H1 (cell line): ENCODE results near the gene IST1. TPM values are rescaled to one million over a fixed set of nuclear protein-coding genes. Genes with fewer than 3 reads are reported as not detected.

ENCODE experiments used
- CTCF ChIA-PET: fragments of 300-600 bp; sonication (Branson Sonifier 250); formaldehyde crosslinking; loops from one replicate; lab custom pipeline; 2021; ENCODE audit not compliant: partially characterized antibody; lab: Charles Lee
- POLR2A ChIA-PET: fragments of 300-600 bp; sonication (Branson Sonifier 250); formaldehyde crosslinking; loops from one replicate; lab custom pipeline; 2021; ENCODE audit warnings: inconsistent platforms; ENCODE audit not compliant: partially characterized antibody; lab: Charles Lee
- DNase-seq, 2 experiments: peaks; one replicate each; pipeline versions ENCODE4 v3.0.0 to v3.0.0-alpha.2; 2010 to 2022; ENCODE audit warnings: low spot score in 2 of 2, low read depth in 1 of 2, mixed read lengths in 1 of 2
- FAIRE-seq: peaks from 2 replicates; lab custom pipeline; 2011; peaks lifted over from hg19 to GRCh38; lab: Jason Lieb, UNC
- H2AFZ ChIP-seq: 2 replicates; pipeline ENCODE4 v1.8.1; 2012; ENCODE audit warnings: low read length, inconsistent platforms
- H2AK5ac ChIP-seq: 2 replicates; pipeline ENCODE4 v1.6.1; 2013; ENCODE audit warnings: low read depth, low read length
- H2BK120ac ChIP-seq: replicated peaks from 2 replicates; pipeline ENCODE3; 2013; ENCODE audit warnings: low read depth, low read length, inconsistent platforms
- H2BK12ac ChIP-seq: 2 replicates; pipeline ENCODE4 v1.6.1; 2013; ENCODE audit warnings: low read depth, low read length
- H2BK15ac ChIP-seq: 2 replicates; pipeline ENCODE4 v1.6.1; 2013; ENCODE audit warnings: low read length
- H2BK20ac ChIP-seq: 2 replicates; pipeline ENCODE4 v1.6.1; 2013; ENCODE audit warnings: low read length
- H2BK5ac ChIP-seq: 2 replicates; pipeline ENCODE4 v1.6.1; 2013; ENCODE audit warnings: low read depth, low read length
- H3K14ac ChIP-seq: 2 replicates; pipeline ENCODE4 v1.6.1; 2013; ENCODE audit warnings: inconsistent platforms; ENCODE audit not compliant: insufficient read length
- H3K18ac ChIP-seq: 2 replicates; pipeline ENCODE4 v1.6.1; 2013; ENCODE audit warnings: low read length; ENCODE audit errors: extremely low read depth
- H3K23ac ChIP-seq: 2 replicates; pipeline ENCODE4 v1.6.1; 2013; ENCODE audit warnings: inconsistent platforms; ENCODE audit not compliant: insufficient read length
- H3K23me2 ChIP-seq: 2 replicates; pipeline ENCODE4 v1.6.1; 2013; ENCODE audit warnings: low read depth, low read length
- H3K27ac ChIP-seq: 2 replicates; pipeline ENCODE4 v1.6.1; 2011; ENCODE audit warnings: low read depth, low read length, inconsistent platforms
- H3K27me3 ChIP-seq, 4 experiments: replicated peaks in 1 of 4; 1 replicate in 1 of 4; 2 replicates in 3 of 4; pipeline versions ENCODE4 v1.6.1 to v1.8.1; 2011 to 2013; ENCODE audit warnings: low read length in 3 of 4, mild to moderate bottlenecking in 3 of 4, inconsistent platforms in 2 of 4, mixed read lengths in 2 of 4, moderate library complexity in 1 of 4; ENCODE audit not compliant: control insufficient read depth in 3 of 4, insufficient read depth in 3 of 4; ENCODE audit errors: extremely low read depth in 1 of 4
- H3K36me3 ChIP-seq, 4 experiments: 2 replicates each; pipeline versions ENCODE4 v1.6.1 to v1.8.1; 2011 to 2013; ENCODE audit warnings: mild to moderate bottlenecking in 4 of 4, low read length in 3 of 4, moderate library complexity in 2 of 4, control low read depth in 1 of 4, inconsistent platforms in 1 of 4; ENCODE audit not compliant: insufficient read depth in 4 of 4, control insufficient read depth in 2 of 4
- H3K4ac ChIP-seq: replicated peaks from 2 replicates; pipeline ENCODE3; 2013; ENCODE audit warnings: low read length, low read depth, mixed read lengths, inconsistent platforms; ENCODE audit not compliant: insufficient read length
- H3K4me1 ChIP-seq, 4 experiments: replicated peaks in 1 of 4; 1 replicate in 1 of 4; 2 replicates in 3 of 4; pipeline versions ENCODE4 v1.6.1 to v1.8.1; 2011 to 2013; ENCODE audit warnings: low read length in 3 of 4, inconsistent platforms in 2 of 4, mixed read lengths in 1 of 4; ENCODE audit not compliant: insufficient read depth in 4 of 4, control insufficient read depth in 3 of 4
- H3K4me2 ChIP-seq, 2 experiments: 2 replicates each; pipeline versions ENCODE4 v1.6.1 to v1.8.1; 2011 to 2013; ENCODE audit warnings: low read depth in 2 of 2, low read length in 2 of 2, control low read depth in 1 of 2, inconsistent platforms in 1 of 2, mild to moderate bottlenecking in 1 of 2; ENCODE audit not compliant: insufficient read depth in 1 of 2
- H3K4me3 ChIP-seq, 4 experiments: fragments of 200-600, 300-600 bp in 1 of 4; sonication (generic), shearing (Covaris generic), sonication (Bioruptor Twin) in 1 of 4; 2 replicates each; pipeline versions ENCODE4 v1.5.1 to v1.8.1; 2011 to 2016; ENCODE audit warnings: low read length in 4 of 4, low read depth in 3 of 4, control low read depth in 2 of 4, inconsistent platforms in 2 of 4, mild to moderate bottlenecking in 2 of 4, mixed read lengths in 1 of 4, moderate library complexity in 1 of 4; ENCODE audit not compliant: insufficient read depth in 2 of 4; ENCODE audit errors: extremely low read depth in 1 of 4
- H3K56ac ChIP-seq: replicated peaks from 2 replicates; pipeline ENCODE3; 2013; ENCODE audit warnings: low read depth, mild to moderate bottlenecking, mixed read lengths, low read length, inconsistent platforms; ENCODE audit not compliant: insufficient read length
- H3K79me1 ChIP-seq: 2 replicates; pipeline ENCODE4 v1.6.1; 2013; ENCODE audit warnings: low read depth, low read length, control low read depth
- H3K79me2 ChIP-seq, 2 experiments: 2 replicates each; pipeline versions ENCODE4 v1.6.1 to v1.8.1; 2012 to 2013; ENCODE audit warnings: low read length in 2 of 2, mild to moderate bottlenecking in 2 of 2, inconsistent platforms in 1 of 2; ENCODE audit not compliant: insufficient read depth in 2 of 2, control insufficient read depth in 1 of 2
- H3K9ac ChIP-seq, 4 experiments: replicated peaks in 1 of 4; 1 replicate in 1 of 4; 2 replicates in 3 of 4; pipeline versions ENCODE4 v1.6.1 to v1.8.1; 2011 to 2013; ENCODE audit warnings: low read depth in 3 of 4, low read length in 3 of 4, control low read depth in 2 of 4, mild to moderate bottlenecking in 2 of 4, moderate library complexity in 2 of 4, inconsistent platforms in 1 of 4; ENCODE audit errors: extremely low read depth in 1 of 4
- H3K9me3 ChIP-seq, 2 experiments: 2 replicates each; pipeline versions ENCODE4 v1.6.1 to v1.8.1; 2012 to 2013; ENCODE audit warnings: mild to moderate bottlenecking in 2 of 2, moderate library complexity in 2 of 2, control low read depth in 1 of 2, inconsistent platforms in 1 of 2, low read depth in 1 of 2, low read length in 1 of 2, mixed read lengths in 1 of 2; ENCODE audit not compliant: insufficient read depth in 2 of 2
- H4K20me1 ChIP-seq, 2 experiments: replicated peaks in 1 of 2; 2 replicates each; pipeline versions ENCODE3 to v1.8.1; 2011 to 2013; ENCODE audit warnings: inconsistent platforms in 2 of 2, low read length in 2 of 2, mild to moderate bottlenecking in 1 of 2; ENCODE audit not compliant: insufficient read depth in 2 of 2, control insufficient read depth in 1 of 2
- H4K5ac ChIP-seq: 2 replicates; pipeline ENCODE4 v1.6.1; 2013; ENCODE audit warnings: low read length, low read depth, mixed read lengths, inconsistent platforms; ENCODE audit not compliant: insufficient read length
- H4K8ac ChIP-seq: 2 replicates; pipeline ENCODE4 v1.8.0; 2013; ENCODE audit warnings: mild to moderate bottlenecking, moderate library complexity, low read length, inconsistent platforms; ENCODE audit not compliant: insufficient read depth; ENCODE audit errors: extremely low read depth
- H4K91ac ChIP-seq: replicated peaks from 2 replicates; pipeline ENCODE3; 2013; ENCODE audit warnings: low read length, mixed read lengths, inconsistent platforms; ENCODE audit not compliant: insufficient read length
- BCL11A ChIP-seq, 2 experiments: IDR thresholded peaks; one replicate each; pipeline ENCODE4 v1.6.1; 2011; ENCODE audit warnings: low read depth in 2 of 2, low read length in 2 of 2, mild to moderate bottlenecking in 2 of 2
- CBX5 ChIP-seq: fragments of 300-800, 300-1000 bp; sonication (generic); IDR thresholded peaks from 2 replicates; pipeline ENCODE4 v1.7.1; 2016; ENCODE audit warnings: antibody characterized with exemption, low read length, low read depth
- CHD2 ChIP-seq: IDR thresholded peaks from 2 replicates; pipeline ENCODE4 v1.6.1; 2012; ENCODE audit warnings: low read length, improper control_type of control experiment
- CREB1 ChIP-seq: IDR thresholded peaks from 2 replicates; pipeline ENCODE4 v1.6.1; 2012; ENCODE audit warnings: inconsistent platforms
- KDM5A ChIP-seq: fragments of 200-600 bp; IDR thresholded peaks from 2 replicates; pipeline ENCODE4 v1.7.1; 2012; ENCODE audit warnings: mild to moderate bottlenecking, low read length, inconsistent platforms, mixed read lengths
- MAX ChIP-seq: IDR thresholded peaks from 2 replicates; pipeline ENCODE4 v1.6.1; 2012; ENCODE audit warnings: inconsistent platforms
- NRF1 ChIP-seq: IDR thresholded peaks from 2 replicates; pipeline ENCODE4 v1.6.1; 2011; ENCODE audit warnings: mild to moderate bottlenecking, low read depth, low read length, improper control_type of control experiment
- POLR2A ChIP-seq, 2 experiments: IDR thresholded peaks; 1 replicate in 1 of 2; 2 replicates in 1 of 2; pipeline ENCODE4 v1.6.1; 2011; ENCODE audit warnings: low read depth in 2 of 2, low read length in 2 of 2, mild to moderate bottlenecking in 2 of 2; ENCODE audit errors: control extremely low read depth in 1 of 2
- RAD21 ChIP-seq, 2 experiments: IDR thresholded peaks in 1 of 2; conservative IDR thresholded peaks in 1 of 2; 2 replicates each; pipeline ENCODE4 v1.6.1; 2011; ENCODE audit warnings: low read depth in 2 of 2, low read length in 2 of 2, improper control_type of control experiment in 1 of 2, inconsistent platforms in 1 of 2, mild to moderate bottlenecking in 1 of 2, moderate library complexity in 1 of 2
- SIN3A ChIP-seq, 2 experiments: IDR thresholded peaks in 1 of 2; conservative IDR thresholded peaks in 1 of 2; 2 replicates each; pipeline ENCODE4 v1.6.1; 2011 to 2012; ENCODE audit warnings: low read length in 2 of 2, improper control_type of control experiment in 1 of 2, low read depth in 1 of 2, mild to moderate bottlenecking in 1 of 2
- TBP ChIP-seq: IDR thresholded peaks from 2 replicates; pipeline ENCODE4 v1.6.1; 2011; ENCODE audit warnings: low read depth, low read length, improper control_type of control experiment
- TCF12 ChIP-seq: IDR thresholded peaks from 2 replicates; pipeline ENCODE4 v1.6.1; 2011; ENCODE audit warnings: low read depth, mild to moderate bottlenecking, low read length
- USF2 ChIP-seq: IDR thresholded peaks from 2 replicates; pipeline ENCODE4 v1.6.1; 2011; ENCODE audit warnings: low read length, improper control_type of control experiment
- WGBS, 2 experiments: shearing (Covaris generic) in 1 of 2; methylation state at CpG; one replicate each; pipeline versions ENCODE4 v1.1.6 to v1.1.7; 2013 to 2015; ENCODE audit warnings: low lambda C conversion rate in 2 of 2, mixed read lengths in 2 of 2, inconsistent platforms in 1 of 2, low coverage in 1 of 2, missing lambda C conversion rate in 1 of 2; ENCODE audit not compliant: insufficient replicate concordance in 2 of 2, insufficient coverage in 1 of 2, insufficient read length in 1 of 2; ENCODE audit errors: extremely low coverage in 1 of 2, missing lambda C conversion rate in 1 of 2; 5-methylcytosine and 5-hydroxymethylcytosine counted together
- polyA plus RNA-seq, 7 experiments: library from polyadenylated mRNA; depleted of rRNA in 3 of 7; stranded (reverse) in 5 of 7; unstranded in 2 of 7; fragments of >200 nt in 5 of 7; fragments of 200-250 nt in 2 of 7; gene quantifications; 1 replicate in 5 of 7; 2 replicates in 1 of 7; 4 replicates in 1 of 7; pipeline versions ENCODE4 v1.2.1 to v1.2.3, GENCODE V29; 2011 to 2013; ENCODE audit warnings: missing spikeins in 2 of 7, mixed read lengths in 2 of 7
- total RNA-seq: library from RNA; stranded (reverse); fragmentation: NEBNext Ultra II Directional; extraction: Animal tissue kit (Norgen Biotek cat#: 25700); gene quantifications from 2 replicates; pipeline ENCODE4 v1.2.1, GENCODE V29; 2021

IST1 gene
- total and polyA plus RNA-seq, 2 of the 8 experiments (the other 6 are each of a cell fraction or from before 2014, with no cell fraction given), result 190 to 248 TPM

- Histone ChIP-seq H2BK5ac (no peak overlapping the region; the same call in 1 of the 2 replicates), H2AFZ (no peak overlapping the region), H3K23me2 (no peaks in the 10 kb centered on the region), H3K4me1 (no peaks in the 10 kb centered on the region), H3K4ac (no peak overlapping the region), H4K20me1 (peaks cover 0 to 19% of the 10 kb centered on the region in 2 experiments), H3K36me3 (peaks cover 11 to 32% (median 22%) of the 10 kb centered on the region in 4 experiments; a peak in 7 of 8 replicates), H3K79me2 (no peaks in the 10 kb centered on the region), H4K8ac (no peak overlapping the region), H3K4me2 (no peak overlapping the region), H3K23ac (no peak overlapping the region), H3K4me3 (no peak overlapping the region), H4K91ac (no peak overlapping the region), H2BK20ac (no peak overlapping the region), H3K79me1 (no peaks in the 10 kb centered on the region; the same call in 1 of the 2 replicates), H3K9ac (no peak overlapping the region), H2BK120ac (no peak overlapping the region), H3K27me3 (no peaks in the 10 kb centered on the region), H4K5ac (no peak overlapping the region), H3K14ac (no peak overlapping the region), H2BK12ac (no peak overlapping the region), H3K9me3 (no peaks in the 10 kb centered on the region), H3K27ac (no peak overlapping the region), H3K18ac (no peak overlapping the region), H2AK5ac (no peak overlapping the region), H2BK15ac (no peak overlapping the region), H3K56ac (no peak overlapping the region)
- FAIRE-seq, result no peak
- 88% methylated on average over 4 of the region's 4 CpGs; no CpG with 5 or more reads in 1 of the 2 experiments for WGBS, 2 experiments
- DNase-seq, result no peak
- ChIA-PET CTCF (interaction anchor here (0.6 to 5.9 kb wide), 3 partner anchors 15 to 108 kb away, joined by 3 to 32 read pairs (median 3); no protein-coding TSS in a partner anchor), POLR2A (interaction anchor here (0.5 to 2.2 kb wide), 3 partner anchors 29 to 45 kb away, joined by 3 to 7 read pairs (median 6); partner anchors contain the start of gene AP1G1)
- TF ChIP-seq MAX (no peak), KDM5A (no peak), CBX5 (no peak), POLR2A (IDR thresholded peaks at IDR 0.05; ENCODE audit: control extremely low read depth in 1 of 2, low read depth in 2 of 2, low read length in 2 of 2) (no peak), BCL11A (IDR thresholded peaks at IDR 0.05; ENCODE audit: low read depth in 2 of 2, low read length in 2 of 2) (no peak), SIN3A (conservative IDR thresholded peaks at IDR 0.05 in 1 of 2, IDR thresholded peaks at IDR 0.05 in 1 of 2; ENCODE audit: low read depth in 1 of 2, low read length in 2 of 2) (no peak), CHD2 (no peak), TCF12 (no peak), USF2 (no peak), TBP (no peak), CREB1 (no peak), RAD21 (IDR thresholded peaks at IDR 0.05 in 1 of 2, conservative IDR thresholded peaks at IDR 0.05 in 1 of 2; ENCODE audit: low read depth in 2 of 2, low read length in 2 of 2) (no peak), NRF1 (no peak)
Measured at GRCh38 chr16:71853413-71853812, 41.9 kb upstream of the IST1 start.
